ENCODE measurements around the gene POLR2J.
"Not testable (repeated sequence)": the region's sequence is repeated elsewhere in the genome, so short reads cannot be mapped to it uniquely, and the experiment has no call there.

POLR2J gene

DNA sequence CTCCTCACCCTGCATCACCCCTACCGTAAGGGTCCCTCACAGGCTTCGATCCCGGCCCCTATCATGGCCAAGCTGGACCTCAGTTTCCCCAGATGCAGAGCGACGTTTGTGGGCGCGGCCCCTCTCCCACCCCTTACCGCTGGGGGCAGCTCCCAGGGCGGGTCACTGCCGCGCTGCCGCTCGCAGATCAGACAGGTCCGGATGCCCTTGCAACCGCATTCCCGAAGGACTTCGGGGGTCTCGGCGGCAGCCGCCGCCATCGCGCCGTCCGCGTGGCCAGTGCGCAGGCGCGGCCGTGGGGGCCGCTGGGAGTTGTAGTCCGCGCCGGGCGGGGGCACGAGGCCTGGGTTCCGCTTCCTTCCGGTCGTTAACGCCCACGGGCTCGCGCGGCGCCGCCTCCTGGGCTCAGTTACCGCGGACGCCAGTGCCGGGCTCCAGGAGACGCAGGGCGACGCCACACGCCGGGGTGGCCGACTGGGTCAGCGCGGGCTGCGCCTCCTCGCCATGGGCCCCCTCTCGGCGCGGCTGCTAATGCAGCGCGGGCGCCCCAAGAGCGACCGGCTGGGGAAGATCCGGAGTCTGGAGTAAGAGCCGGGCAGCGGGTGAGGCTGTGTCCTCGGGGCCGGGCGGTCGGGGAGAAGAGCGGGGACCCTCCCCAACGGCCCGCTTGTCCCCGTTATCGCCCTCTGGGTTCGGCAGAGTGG is 14.0 kb downstream of the POLR2J start, which contains the start of the genes ALKBH4 and LRWD1:
Gene ALKBH4 (minus strand): TSS at position 287 of the 704 bp plus-strand sequence. CDS start 27 bp downstream, at position 260.
Gene LRWD1 (plus strand): TSS at position 408 of the 704 bp plus-strand sequence. CDS start 97 bp downstream, at position 505.
- peak; percentile 93 to 96 for DNase-seq

- DNase-seq, result peak in 1 of 2 donors; percentile 14
Measured at GRCh38 chr7:102463841-102464576, 14.7 kb downstream of the POLR2J start.

- DNase-seq, result no peak
Measured at GRCh38 chr7:102460467-102460866, 18.3 kb downstream of the POLR2J start.

GRCh38 chr7:102459221-102459844 is 19.4 kb downstream of the POLR2J start:
- DNase-seq, result no peak

- no peak for DNase-seq
Measured at GRCh38 chr7:102457352-102457924, 21.3 kb downstream of the POLR2J start.

DNA sequence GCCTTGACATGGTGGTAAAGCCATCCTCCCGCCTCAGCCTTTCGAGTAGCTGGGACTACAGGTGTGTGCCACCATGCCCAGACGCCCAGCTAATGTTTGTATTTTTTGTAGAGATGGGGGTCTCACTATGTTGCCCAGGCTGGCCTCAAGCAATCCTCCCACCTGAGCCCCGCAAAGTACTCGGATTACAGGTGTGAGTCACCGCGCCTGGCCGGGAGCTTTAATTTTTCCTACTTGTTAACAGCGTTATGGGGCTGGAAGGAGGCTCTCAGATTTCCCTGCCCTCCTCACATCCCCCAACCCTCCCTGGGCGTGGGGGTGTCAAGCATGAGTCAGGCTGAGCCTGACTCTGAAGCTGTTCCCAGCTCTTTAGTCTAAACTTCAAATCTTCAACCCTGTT is 22.4 kb downstream of the POLR2J start:
- DNase-seq, result no peak

GRCh38 chr7:102455596-102455995 is 23.1 kb downstream of the POLR2J start:
- DNase-seq, result no peak

DNA sequence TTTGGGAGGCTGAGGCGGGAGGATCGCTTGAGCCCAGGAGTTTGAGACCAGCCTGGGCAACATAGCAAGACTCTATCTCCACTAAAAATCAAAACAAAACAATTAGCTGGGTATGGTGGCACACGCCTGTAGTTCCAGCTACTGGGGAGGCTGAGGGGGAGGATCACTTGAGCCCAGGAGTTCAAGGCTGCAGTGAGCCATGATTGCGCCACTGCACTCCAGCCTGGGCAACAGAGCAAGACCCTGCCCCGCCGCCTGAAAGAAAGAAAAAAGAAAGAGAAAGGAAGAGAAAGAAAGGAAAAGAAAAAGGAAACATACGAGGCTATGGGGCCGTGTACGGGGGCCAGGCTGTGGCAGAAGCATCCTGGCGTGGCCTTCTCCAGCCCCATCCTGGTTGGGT is 23.8 kb downstream of the POLR2J start:
- DNase-seq, result not testable (repeated sequence)

DNA sequence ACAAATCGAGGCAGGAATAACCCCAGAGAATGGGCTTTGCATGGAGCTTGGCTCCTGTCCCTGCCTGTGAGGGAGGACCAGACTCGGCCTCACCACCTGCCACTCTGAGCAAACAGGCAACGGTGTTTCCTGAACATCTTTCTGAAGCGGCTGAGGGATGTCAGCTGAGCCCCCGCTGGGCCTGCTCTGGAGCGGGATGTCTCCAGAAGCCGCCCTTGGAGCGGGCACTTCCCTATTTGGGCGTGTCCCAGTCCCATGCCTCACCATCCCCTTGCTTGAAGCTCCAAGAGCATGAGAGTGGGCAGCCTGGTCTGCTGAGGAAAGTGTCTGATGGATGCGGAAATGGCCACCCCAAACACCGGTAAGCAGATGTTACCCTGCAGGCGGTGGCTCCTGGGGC is 24.3 kb downstream of the POLR2J start:
- DNase-seq, result no peak

DNA sequence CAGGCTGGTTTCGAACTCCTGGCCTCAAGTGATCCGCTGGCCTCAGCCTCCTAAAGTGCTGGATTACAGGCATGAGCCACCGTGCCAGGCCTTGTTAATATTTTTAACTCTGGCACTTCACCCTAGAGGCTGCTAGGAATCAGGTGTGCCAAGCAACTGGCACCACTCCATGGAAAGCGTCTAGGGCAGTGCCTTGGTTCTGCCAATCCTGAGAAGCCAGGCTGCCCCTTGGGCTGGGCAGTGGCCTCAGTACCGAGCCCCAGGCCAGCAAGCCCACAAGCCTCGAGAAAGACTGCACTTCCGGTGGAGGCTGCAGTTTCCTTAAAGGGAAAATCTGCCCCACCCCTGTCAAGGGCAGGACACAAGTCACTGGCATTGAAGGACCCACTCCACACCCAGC is 25.4 kb downstream of the POLR2J start:
- DNase-seq, result no peak

DNA sequence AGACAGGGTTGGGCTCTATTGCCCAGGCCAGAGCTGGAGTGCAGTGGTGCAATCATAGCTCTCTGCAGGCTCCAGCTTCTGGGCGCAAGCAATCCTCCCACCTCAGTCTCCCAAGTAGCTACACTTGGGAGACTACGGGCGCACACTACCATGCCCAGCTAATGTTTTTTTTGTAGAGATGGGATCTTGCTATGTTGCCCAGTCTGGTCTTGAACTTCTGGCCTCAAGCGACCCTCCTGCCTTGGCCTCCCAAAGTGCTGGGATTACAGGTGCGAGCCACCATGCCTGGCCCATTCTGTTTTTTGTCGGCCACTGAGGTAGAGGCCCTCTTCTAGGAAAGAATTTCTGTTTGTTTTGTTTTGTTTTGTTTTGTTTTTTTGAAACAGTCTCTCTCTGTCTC is 26.3 kb downstream of the POLR2J start:
- no peak for DNase-seq

DNA sequence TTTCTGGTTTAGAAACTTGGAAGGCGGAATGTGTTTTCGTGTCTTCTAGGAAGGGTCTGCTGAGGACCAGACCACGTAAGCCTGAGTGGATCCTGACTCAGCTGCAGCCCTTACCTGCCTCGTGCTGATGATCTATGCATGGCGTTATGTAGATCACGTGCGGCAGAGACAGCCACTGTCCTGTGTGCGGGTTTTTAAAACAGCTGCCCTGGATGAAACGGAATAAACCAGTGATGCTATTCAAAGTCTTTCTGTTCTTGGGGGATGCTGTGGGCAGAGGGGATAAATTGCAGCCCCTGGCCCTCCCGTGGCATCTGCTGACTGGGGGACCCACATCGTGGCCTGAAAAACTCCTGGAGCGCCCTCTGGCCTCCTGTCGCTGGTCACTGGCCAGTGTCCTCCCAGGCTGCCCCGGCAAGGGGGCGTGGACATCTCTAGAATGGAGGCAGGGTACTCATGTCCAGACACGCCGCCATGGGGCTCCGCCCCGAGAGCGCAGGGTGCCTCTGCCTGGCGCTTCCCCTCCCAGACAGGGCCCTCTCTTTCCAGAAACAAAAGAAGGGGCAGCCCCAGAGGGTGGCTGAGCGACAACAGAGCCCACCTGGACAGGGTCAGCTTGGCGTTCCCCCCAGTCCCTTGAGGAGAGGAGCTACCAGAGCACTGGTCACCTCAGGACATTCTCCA is 27.2 kb downstream of the POLR2J start:
- no peak for DNase-seq

- DNase-seq, result peak; percentile 56 to 68
Measured at GRCh38 chr7:102450242-102450641, 28.5 kb downstream of the POLR2J start.

GRCh38 chr7:102449136-102449535 is 29.6 kb downstream of the POLR2J start:
- DNase-seq, result no peak

GRCh38 chr7:102447311-102447710 is 31.4 kb downstream of the POLR2J start:
- no peak for DNase-seq

DNA sequence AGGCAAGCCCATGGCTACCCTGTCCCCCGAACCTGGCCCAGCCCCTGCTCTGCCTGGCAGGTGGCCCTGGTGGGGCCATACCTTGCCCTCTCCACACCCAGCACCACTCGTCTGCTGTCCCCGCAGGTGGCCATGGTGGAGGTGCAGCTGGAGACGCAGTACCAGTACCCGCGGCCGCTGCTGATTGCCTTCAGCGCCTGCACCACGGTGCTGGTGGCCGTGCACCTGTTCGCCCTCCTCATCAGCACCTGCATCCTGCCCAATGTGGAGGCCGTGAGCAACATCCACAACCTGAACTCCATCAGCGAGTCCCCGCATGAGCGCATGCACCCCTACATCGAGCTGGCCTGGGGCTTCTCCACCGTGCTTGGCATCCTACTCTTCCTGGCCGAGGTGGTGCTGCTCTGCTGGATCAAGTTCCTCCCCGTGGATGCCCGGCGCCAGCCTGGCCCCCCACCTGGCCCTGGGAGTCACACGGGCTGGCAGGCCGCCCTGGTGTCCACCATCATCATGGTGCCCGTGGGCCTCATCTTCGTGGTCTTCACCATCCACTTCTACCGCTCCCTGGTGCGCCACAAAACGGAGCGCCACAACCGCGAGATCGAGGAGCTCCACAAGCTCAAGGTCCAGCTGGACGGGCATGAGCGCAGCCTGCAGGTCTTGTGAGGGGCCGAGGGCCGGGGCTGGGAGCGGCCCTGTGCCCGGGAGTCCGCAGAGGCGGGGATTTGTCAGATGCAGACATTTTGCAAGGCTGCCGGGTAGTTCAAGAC is 32.1 kb downstream of the POLR2J start:
- DNase-seq, result no peak

DNA sequence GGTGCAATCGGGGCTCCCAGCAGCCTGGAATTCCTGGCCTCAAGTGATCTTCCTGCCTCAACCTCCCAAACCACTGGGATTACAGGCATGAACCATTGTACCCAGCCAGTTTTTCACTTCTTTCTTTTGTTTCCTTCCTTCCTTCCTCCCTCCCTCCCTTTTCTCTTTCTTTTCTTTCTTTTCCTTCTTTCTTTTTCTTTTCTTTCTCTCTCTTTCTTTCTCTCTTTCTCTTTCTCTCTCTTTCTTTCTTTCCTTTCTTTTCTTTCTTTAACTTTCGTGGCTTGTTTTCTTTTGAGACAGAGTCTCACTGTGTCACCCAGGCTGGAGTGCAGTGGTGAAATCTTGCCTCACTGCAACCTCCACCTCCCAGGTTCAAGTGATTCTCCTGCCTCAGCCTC is 33.0 kb downstream of the POLR2J start:
- no peak for DNase-seq

DNA sequence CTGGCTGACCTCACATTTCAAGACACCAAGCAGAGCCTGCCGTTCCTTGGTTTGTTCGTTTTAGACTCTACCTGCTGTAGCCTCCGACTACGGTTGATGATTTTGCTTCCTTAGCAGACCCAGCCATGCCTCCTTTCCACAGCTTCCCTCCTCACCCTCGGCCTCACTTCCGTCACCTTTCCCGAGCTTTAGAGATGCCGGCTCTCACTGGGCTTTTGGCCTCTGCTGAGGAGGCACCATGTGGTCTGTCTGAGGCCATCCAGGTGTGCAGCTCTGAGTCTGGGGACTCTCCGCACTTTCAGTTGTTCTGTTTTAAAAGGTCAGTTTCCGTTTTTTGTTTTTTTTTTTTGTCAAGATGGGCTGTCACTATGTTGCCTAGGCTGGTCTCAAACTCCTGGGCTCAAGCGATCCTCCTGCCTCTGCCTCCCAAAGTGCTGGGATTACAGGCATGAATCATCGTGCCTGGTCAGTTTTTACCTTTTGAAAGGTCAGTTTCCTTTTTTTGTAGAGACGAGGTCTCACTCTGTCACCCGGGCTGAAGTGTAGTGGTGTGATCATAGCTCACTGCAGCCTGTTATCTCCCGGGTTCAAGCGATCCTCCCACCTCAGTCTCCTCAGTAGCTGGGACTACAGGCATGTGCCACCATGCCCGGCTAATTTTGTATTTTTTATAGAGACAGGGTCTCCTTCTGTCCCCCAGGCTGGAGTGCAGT is 33.6 kb downstream of the POLR2J start:
- no peak for DNase-seq

- no peak for DNase-seq
Measured at GRCh38 chr7:102439963-102440795, 38.5 kb downstream of the POLR2J start.

GRCh38 chr7:102436118-102436517 is 42.6 kb downstream of the POLR2J start:
- DNase-seq, result no peak

All from CD4-positive, alpha-beta T cell treated with Interferon alpha-2 for 1 hour (primary cell).